ENCODE measurements around the gene BOLL. TPM values are rescaled to one million over a fixed set of nuclear protein-coding genes. Genes with fewer than 3 reads are reported as not detected.
"Not testable (repeated sequence)": the region's sequence is repeated elsewhere in the genome, so short reads cannot be mapped to it uniquely, and the experiment has no call there.

The BOLL gene
- total RNA-seq, 4 donors from 2014 or later, result not detected

DNA sequence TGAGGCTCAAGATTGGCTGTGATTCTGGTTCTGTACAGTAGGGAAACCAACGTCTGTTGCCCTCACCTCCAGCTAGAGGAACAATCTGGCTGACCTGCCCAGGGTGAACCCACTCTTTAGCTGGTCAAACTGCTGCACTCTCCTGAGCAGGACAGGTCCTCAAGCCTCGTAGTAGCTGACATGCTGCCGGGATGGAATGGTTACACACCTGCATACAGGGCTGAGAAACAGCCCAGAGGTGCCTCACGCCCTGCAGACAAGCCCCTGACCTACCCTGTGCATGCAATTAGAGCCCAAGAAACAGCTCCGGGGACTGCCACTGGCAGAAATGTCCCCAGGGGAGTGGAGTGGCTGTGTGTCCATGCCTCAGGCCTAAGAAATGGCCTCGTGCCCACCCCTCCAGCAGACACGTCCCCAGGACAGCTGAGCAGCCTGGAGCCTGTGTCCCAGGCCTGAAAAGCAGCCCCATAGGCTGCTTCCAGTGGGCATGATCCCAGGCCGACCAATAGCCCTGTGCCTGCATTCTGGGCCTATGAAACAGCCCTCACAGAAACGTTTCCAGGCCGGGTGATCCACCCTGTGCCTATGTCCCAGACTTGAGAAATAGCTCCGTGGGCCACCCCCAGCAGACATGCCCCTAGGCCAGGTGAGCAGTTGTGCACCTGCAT lies 25.4 kb downstream of the BOLL start:
- no peak for ATAC-seq (ENCODE audit: low FRiP score)
- TF ChIP-seq, protein P1, sequence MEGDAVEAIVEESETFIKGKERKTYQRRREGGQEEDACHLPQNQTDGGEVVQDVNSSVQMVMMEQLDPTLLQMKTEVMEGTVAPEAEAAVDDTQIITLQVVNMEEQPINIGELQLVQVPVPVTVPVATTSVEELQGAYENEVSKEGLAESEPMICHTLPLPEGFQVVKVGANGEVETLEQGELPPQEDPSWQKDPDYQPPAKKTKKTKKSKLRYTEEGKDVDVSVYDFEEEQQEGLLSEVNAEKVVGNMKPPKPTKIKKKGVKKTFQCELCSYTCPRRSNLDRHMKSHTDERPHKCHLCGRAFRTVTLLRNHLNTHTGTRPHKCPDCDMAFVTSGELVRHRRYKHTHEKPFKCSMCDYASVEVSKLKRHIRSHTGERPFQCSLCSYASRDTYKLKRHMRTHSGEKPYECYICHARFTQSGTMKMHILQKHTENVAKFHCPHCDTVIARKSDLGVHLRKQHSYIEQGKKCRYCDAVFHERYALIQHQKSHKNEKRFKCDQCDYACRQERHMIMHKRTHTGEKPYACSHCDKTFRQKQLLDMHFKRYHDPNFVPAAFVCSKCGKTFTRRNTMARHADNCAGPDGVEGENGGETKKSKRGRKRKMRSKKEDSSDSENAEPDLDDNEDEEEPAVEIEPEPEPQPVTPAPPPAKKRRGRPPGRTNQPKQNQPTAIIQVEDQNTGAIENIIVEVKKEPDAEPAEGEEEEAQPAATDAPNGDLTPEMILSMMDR (IDR thresholded peaks at IDR 0.05), result no peak

DNA sequence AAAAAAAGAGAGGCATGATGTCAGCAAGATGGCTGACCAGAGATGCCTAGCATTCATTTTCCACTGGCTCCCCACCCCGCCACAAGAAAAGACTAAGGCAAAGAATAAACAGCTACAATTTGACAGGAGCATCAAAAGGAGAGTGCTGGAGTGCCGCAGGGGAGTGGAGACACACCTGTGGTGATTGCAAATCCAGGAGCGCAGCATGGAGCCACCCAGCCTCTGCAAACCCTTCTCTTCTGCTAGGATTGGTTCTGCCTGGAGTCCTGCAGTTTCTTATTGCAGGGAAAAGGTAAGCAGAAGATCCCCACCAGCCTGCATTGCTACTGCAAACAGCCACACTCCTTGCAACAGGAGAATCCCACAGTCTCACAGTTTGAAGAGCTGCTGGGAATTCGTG lies 26.1 kb downstream of the BOLL start:
- TF ChIP-seq, protein P1 (IDR thresholded peaks at IDR 0.05), result no peak
- ATAC-seq (ENCODE audit: low FRiP score) (no peak), DNase-seq (ENCODE audit: low spot score) (no peak)

More for the DNA sequence above, 25.4 kb downstream of the BOLL start:
- no peak for DNase-seq (ENCODE audit: low spot score)

GRCh38 chr2:197740200-197740599 lies 44.9 kb downstream of the BOLL start:
- no peak for ATAC-seq (ENCODE audit: low FRiP score)

DNA sequence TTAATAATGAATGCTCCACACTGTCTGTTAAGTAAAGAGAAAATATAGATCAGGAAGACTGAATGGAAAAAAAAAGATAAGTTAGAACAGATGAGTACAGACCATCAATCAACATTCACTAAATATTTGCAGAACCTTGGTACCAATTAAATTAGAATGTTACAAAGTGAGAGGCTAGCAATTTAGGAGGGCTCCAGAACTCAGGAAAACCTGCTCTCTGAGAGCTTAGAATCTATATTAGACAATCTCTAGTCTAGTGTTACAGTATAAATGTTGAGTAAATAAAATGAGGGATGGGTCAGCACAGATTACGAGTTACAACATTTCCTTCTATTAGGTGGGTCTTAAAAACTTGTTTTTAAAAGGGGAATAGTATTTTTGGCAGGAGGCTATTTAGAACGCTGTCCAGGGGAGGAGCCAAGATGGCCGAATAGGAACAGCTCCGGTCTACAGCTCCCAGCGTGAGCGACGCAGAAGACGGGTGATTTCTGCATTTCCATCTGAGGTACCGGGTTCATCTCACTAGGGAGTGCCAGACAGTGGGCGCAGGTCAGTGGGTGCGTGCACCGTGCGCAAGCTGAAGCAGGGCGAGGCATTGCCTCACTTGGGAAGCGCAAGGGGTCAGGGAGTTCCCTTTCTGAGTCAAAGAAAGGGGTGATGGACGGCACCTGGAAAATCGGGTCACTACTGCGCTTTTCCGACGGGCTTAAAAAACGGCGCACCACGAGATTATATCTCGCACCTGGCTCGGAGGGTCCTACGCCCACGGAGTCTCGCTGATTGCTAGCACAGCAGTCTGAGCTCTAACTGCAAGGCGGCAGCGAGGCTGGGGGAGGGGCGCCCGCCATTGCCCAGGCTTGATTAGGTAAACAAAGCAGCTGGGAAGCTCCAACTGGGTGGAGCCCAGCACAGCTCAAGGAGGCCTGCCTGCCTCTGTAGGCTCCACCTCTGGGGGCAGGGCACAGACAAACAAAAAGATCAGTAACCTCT lies 56.3 kb downstream of the BOLL start:
- not testable (repeated sequence) for ATAC-seq (ENCODE audit: low FRiP score); DNase-seq (ENCODE audit: low spot score)

More at GRCh38 chr2:197740200-197740599, 44.9 kb downstream of the BOLL start:
- DNase-seq (ENCODE audit: low spot score), result no peak
- TF ChIP-seq, protein P1 (IDR thresholded peaks at IDR 0.05), result no peak

- DNase-seq (ENCODE audit: low spot score) (no peak), ATAC-seq (ENCODE audit: low FRiP score) (no peak)
- TF ChIP-seq, protein P1 (IDR thresholded peaks at IDR 0.05), result no peak
Observed at GRCh38 chr2:197727011-197727410, 58.1 kb downstream of the BOLL start.

GRCh38 chr2:197717863-197718262 lies 67.3 kb downstream of the BOLL start:
- TF ChIP-seq, protein P1 (IDR thresholded peaks at IDR 0.05), result no peak
- ATAC-seq (ENCODE audit: low FRiP score), result no peak
- no peak for DNase-seq (ENCODE audit: low spot score)

DNA sequence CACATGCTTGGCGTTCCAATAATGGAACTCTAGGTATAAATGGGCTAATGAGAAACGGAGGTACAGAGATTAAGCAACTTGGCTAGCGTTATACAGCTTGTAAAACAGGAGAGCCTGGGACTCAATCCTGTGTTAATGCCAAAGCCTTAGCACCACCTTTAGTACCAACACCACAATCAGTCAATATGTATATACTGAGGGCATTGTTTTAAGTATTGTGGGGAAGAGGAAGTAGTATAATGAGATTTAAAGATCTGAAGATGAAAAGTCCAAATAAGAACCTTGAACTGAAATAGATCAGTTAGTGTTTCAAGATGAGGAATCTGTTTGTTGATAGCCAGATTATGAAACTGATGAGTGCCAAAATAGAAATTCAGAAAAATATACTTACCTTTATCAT lies 71.8 kb downstream of the BOLL start:
- TF ChIP-seq, protein P1 (IDR thresholded peaks at IDR 0.05), result no peak
- ATAC-seq (ENCODE audit: low FRiP score) (no peak), DNase-seq (ENCODE audit: low spot score) (no peak)

Measured in omental fat pad (tissue), 4 donors.